Bronchial epithelial cell (primary cell): ENCODE data around the gene SLC39A11. TPM values are rescaled to one million over a fixed set of nuclear protein-coding genes. Genes with fewer than 3 reads are reported as not detected.

ENCODE experiments used
- DNase-seq: peaks from one replicate; pipeline ENCODE4 v3.0.0-alpha.2; 2010; ENCODE audit warnings: low read depth
- FAIRE-seq: peaks from 2 replicates; lab custom pipeline; 2011; peaks lifted over from hg19 to GRCh38; lab: Jason Lieb, UNC
- H3K27me3 ChIP-seq: 2 replicates; pipeline ENCODE4 v1.5.1; 2011; ENCODE audit warnings: low read length; ENCODE audit not compliant: control insufficient read depth, insufficient read depth
- H3K36me3 ChIP-seq: 2 replicates; pipeline ENCODE4 v1.5.1; 2011; ENCODE audit warnings: low read length; ENCODE audit not compliant: control insufficient read depth, insufficient read depth
- H3K4me3 ChIP-seq: 2 replicates; pipeline ENCODE4 v1.5.1; 2011; ENCODE audit warnings: mild to moderate bottlenecking, low read depth, low read length, control low read depth
- CTCF ChIP-seq: IDR thresholded peaks from 2 replicates; pipeline ENCODE4 v1.5.1; 2011; ENCODE audit warnings: mild to moderate bottlenecking, moderate library complexity, low read length, control low read depth, inconsistent platforms; ENCODE audit not compliant: insufficient read depth, severe bottlenecking
- total RNA-seq: library from RNA; depleted of rRNA; stranded (reverse); fragments of >200 nt; gene quantifications from 2 replicates; pipeline ENCODE4 v1.2.1, GENCODE V29; 2014

SLC39A11 gene
- total RNA-seq, 1 donor from 2014 or later, result 23.4 TPM

DNA sequence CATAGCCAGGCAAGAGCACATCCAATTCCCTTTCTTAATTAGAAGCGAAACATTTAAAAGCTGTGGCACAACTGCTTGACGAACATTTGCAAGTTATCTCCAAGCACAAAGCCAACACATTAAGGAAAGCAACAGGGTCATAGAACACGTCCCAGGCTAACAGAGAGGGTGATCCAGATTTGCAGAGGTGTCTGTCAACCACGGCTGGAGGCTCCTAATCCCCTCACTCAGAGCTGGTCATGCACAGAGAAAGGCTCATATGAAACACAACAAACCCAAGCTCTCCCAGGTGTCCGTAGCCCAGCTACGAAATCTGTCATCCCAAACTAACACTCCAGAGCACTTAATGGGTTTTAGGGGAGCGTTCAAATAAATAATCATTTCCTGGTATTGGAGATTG lies 276.1 kb downstream of the SLC39A11 start:
- Histone ChIP-seq H3K4me3 (no peak overlapping the region), H3K27me3 (no peaks in the 10 kb centered on the region), H3K36me3 (no peaks in the 10 kb centered on the region)
- TF ChIP-seq CTCF, result no peak
- DNase-seq, result no peak
- no peak for FAIRE-seq

DNA sequence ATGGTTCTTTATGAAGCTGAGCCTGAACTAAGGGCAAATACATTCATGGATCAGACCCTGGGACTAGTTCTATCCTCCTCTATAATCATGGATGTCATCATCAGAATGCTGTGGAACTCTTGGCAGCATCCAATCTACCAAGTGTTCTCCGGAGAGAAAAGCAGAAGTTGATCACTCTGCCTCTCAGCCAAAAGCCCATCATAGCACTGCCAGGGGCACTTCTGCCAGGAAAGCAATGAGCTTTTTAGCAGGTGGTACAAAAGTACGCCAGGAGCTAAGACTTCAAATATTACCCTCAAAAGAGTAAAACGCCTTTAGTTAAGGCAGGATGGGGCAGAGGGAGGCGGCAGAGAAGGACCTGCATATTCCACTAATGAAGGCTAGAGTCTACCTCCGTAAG lies 279.0 kb downstream of the SLC39A11 start:
- H3K4me3 ChIP-seq, result no peak overlapping the region
- H3K36me3 ChIP-seq, result no peaks in the 10 kb centered on the region
- DNase-seq, result no peak
- H3K27me3 ChIP-seq, result no peaks in the 10 kb centered on the region
- TF ChIP-seq CTCF, result no peak
- FAIRE-seq, result no peak

DNA sequence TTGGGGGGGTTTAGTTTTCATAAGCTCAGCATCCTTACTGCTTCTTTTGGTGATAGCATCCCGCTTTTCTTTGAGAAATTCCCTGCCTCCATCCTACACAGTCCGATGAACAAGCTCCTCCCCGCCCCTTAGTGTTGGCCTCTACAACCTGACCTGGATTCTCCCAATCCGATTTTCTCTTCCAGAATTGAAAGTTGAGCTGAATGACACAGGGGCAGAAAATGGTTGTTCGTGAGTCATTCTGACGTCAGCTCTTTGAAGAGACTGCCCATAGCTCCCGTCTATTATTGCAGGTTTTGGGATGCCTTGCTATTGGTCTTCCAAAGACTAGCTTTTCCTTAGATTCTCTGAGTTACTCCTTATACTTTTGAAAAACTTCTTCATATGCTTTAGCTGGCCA lies 279.7 kb downstream of the SLC39A11 start:
- Histone ChIP-seq H3K27me3 (no peaks in the 10 kb centered on the region), H3K36me3 (no peaks in the 10 kb centered on the region), H3K4me3 (no peak overlapping the region)
- no peak for TF ChIP-seq CTCF
- DNase-seq (peak; percentile 42), FAIRE-seq (no peak)

- H3K4me3 ChIP-seq, result no peak overlapping the region
- FAIRE-seq, result no peak
- H3K36me3 ChIP-seq, result no peaks in the 10 kb centered on the region
- no peak for DNase-seq
- H3K27me3 ChIP-seq, result no peaks in the 10 kb centered on the region
- TF ChIP-seq CTCF, result no peak
Measured at GRCh38 chr17:72811976-72812687, 280.4 kb downstream of the SLC39A11 start.

DNA sequence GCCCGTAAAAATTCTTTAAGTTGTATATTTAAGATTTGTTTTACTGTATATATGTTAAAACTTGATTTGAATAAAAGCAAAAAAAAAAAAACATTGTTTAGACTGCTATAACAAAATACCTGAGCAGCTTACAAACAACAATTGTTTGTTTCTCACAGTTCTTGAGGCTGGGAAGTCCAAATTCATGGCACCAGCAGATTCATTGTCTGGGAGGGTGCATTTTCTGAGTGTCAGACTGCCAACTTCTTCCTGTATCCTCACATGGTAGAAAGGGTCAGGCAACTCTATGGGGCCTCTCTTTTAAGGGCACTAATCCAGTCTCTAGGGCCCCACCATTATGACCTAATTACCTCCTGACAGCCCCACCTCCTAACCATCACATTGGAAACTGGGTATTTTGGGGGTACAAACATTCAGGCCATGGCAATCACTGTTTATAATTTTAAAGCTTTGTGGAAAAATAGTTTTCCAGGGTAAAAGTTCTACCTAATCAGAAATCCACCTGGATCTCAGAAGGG lies 281.4 kb downstream of the SLC39A11 start:
- TF ChIP-seq CTCF, result no peak
- no peak overlapping the region for H3K4me3 ChIP-seq
- no peak for DNase-seq
- no peak for FAIRE-seq
- no peaks in the 10 kb centered on the region for H3K27me3 ChIP-seq
- H3K36me3 ChIP-seq, result no peaks in the 10 kb centered on the region
